HepG2 (cell line): ENCODE data around the gene BZW1. TPM values are rescaled to one million over a fixed set of nuclear protein-coding genes. Genes with fewer than 3 reads are reported as not detected.

ENCODE experiments used
- AHR ChIP-seq: IDR thresholded peaks from 2 replicates; pipeline ENCODE4 v1.6.1; 2018; ENCODE audit warnings: missing genetic modification reagents, missing compliant biosample characterization
- BCL6 ChIP-seq: IDR thresholded peaks from 2 replicates; pipeline ENCODE4 v1.6.1; 2016; ENCODE audit warnings: missing genetic modification reagents, missing compliant biosample characterization
- FOXM1 ChIP-seq: sonication (generic); formaldehyde crosslinking; IDR thresholded peaks from 2 replicates; pipeline ENCODE4 v1.5.0; 2020; ENCODE audit warnings: missing genetic modification reagents
- KDM4B ChIP-seq: sonication (generic); formaldehyde crosslinking; IDR thresholded peaks from 2 replicates; pipeline ENCODE4 v1.4.0; 2020; ENCODE audit warnings: missing genetic modification reagents
- MTA3 ChIP-seq: sonication (generic); formaldehyde crosslinking; IDR thresholded peaks from 2 replicates; pipeline ENCODE4 v1.4.0; 2020; ENCODE audit warnings: missing genetic modification reagents
- NFATC3 ChIP-seq: sonication (generic); formaldehyde crosslinking; IDR thresholded peaks from 2 replicates; pipeline ENCODE4 v1.5.1; 2020; ENCODE audit warnings: mild to moderate bottlenecking, missing genetic modification reagents
- POLR2AphosphoS2 ChIP-seq: IDR thresholded peaks from 2 replicates; pipeline ENCODE4 v1.6.1; 2011; ENCODE audit warnings: low read depth, low read length, improper control_type of control experiment
- SMAD9 ChIP-seq: sonication (generic); formaldehyde crosslinking; IDR thresholded peaks from 2 replicates; pipeline ENCODE4 v1.5.1; 2020; ENCODE audit warnings: mild to moderate bottlenecking, missing genetic modification reagents
- SP4 ChIP-seq: sonication (generic); formaldehyde crosslinking; IDR thresholded peaks from 2 replicates; pipeline ENCODE4 v1.8.1; 2023; ENCODE audit warnings: mild to moderate bottlenecking, missing genetic modification reagents
- ZNF264 ChIP-seq: sonication (generic); formaldehyde crosslinking; IDR thresholded peaks from 2 replicates; pipeline ENCODE4 v1.4.0; 2020; ENCODE audit warnings: missing genetic modification reagents
- polyA plus RNA-seq, 8 experiments: library from polyadenylated mRNA; depleted of rRNA in 3 of 8; stranded (reverse) in 7 of 8; unstranded in 1 of 8; fragments of >200 nt; fragmentation: Illumina TruSeq in 4 of 8; extraction: Trizol in 4 of 8; gene quantifications; 2 replicates each; pipeline versions ENCODE4 v1.2.1 to v1.2.3, GENCODE V29; 2011 to 2016; ENCODE audit warnings: low read depth in 4 of 8, missing spikeins in 1 of 8, mixed read lengths in 1 of 8; ENCODE audit not compliant: insufficient read depth in 1 of 8
- total RNA-seq, 5 experiments: library from RNA; depleted of rRNA; stranded (reverse); fragments of >200 nt; fragmentation: Illumina TruSeq; extraction: Trizol; gene quantifications; 2 replicates each; pipeline ENCODE4 v1.2.3, GENCODE V29; 2016; ENCODE audit warnings: low read depth in 1 of 5
- TF ChIP-seq, protein P1 (sequence below): IDR thresholded peaks from 2 replicates; pipeline ENCODE4 v1.6.1; 2016; ENCODE audit warnings: mild to moderate bottlenecking
- TF ChIP-seq, protein P2 (sequence below): sonication (generic); formaldehyde crosslinking; IDR thresholded peaks from 2 replicates; pipeline ENCODE4 v1.4.0; 2020; ENCODE audit warnings: missing genetic modification reagents
- TF ChIP-seq, protein P3 (sequence below): sonication (generic); formaldehyde crosslinking; IDR thresholded peaks from 2 replicates; pipeline ENCODE4 v1.9.0; 2021; ENCODE audit warnings: missing genetic modification reagents, mild to moderate bottlenecking, borderline replicate concordance
- TF ChIP-seq, protein P4 (sequence below): sonication (generic); formaldehyde crosslinking; IDR thresholded peaks from 2 replicates; pipeline ENCODE4 v1.4.0; 2020; ENCODE audit warnings: missing genetic modification reagents; ENCODE audit errors: not compliant biosample characterization
- TF ChIP-seq, protein P5 (sequence below): sonication (generic); formaldehyde crosslinking; IDR thresholded peaks from 2 replicates; pipeline ENCODE4 v1.9.0; 2021; ENCODE audit warnings: missing genetic modification reagents, mild to moderate bottlenecking, borderline replicate concordance
- TF ChIP-seq, protein P6 (sequence below): sonication (generic); formaldehyde crosslinking; conservative IDR thresholded peaks from 2 replicates; pipeline ENCODE4 v1.8.1; 2023; ENCODE audit warnings: missing genetic modification reagents
- TF ChIP-seq, protein P7 (sequence below): sonication (generic); formaldehyde crosslinking; IDR thresholded peaks from 2 replicates; pipeline ENCODE4 v1.4.0; 2020; ENCODE audit warnings: mild to moderate bottlenecking, missing genetic modification reagents

Gene BZW1
- total and polyA plus RNA-seq, 2 of the 13 experiments (the other 11 are each of a cell fraction or from before 2014, with no cell fraction given) = 106 to 384 TPM

DNA sequence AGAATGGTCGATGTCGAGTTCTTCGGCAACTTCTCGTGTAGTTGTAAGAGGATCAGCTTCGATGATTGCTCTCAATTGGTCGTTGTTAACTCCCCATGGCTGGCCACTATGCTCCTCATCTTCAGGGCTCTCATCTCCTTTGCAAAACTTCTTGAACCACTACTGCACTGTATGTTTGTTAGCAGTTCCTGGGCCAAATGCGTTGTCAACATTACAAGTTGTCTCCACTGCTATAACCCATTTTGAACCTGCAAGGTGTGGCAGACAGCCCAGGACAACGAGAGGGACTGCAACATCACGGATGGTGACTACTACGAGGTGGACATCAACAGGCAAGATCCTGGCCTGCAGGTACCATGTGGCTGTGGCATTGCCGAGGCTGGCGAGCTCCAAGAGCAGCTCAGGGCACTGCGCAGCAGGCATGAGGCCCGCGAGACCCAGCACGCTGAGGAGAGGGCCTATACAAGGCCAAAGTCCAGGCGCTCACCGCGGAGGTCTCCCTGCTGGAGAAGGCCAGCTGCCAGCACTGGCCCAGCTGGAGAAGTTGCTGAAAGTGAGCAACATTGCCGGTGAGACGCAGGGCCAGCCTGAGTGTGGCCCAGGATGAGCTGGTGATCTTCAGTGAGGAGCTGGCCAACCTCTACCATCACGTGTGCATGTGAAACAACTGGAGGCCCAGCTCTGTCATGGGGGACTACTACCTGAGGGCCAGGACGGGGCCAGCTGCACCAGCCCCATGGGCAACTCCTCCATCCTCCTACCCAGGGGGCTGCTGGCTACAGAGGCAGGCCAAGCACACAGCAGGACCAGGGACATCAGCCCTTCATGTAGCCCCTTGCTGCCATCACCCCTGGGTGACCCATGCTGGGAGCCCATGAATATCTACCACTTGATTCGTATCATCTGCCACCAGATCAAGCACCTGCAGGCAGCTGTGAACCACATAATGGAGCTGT, 32.6 kb downstream of the BZW1 start (continued):
- TF ChIP-seq BCL6 (CRISPR knock-in tag) = no peak
- TF ChIP-seq MTA3 (CRISPR knock-in tag) = no peak
- TF ChIP-seq AHR (CRISPR knock-in tag) = peak; percentile 29; the same call in 1 of the 2 replicates
- TF ChIP-seq, protein P1, sequence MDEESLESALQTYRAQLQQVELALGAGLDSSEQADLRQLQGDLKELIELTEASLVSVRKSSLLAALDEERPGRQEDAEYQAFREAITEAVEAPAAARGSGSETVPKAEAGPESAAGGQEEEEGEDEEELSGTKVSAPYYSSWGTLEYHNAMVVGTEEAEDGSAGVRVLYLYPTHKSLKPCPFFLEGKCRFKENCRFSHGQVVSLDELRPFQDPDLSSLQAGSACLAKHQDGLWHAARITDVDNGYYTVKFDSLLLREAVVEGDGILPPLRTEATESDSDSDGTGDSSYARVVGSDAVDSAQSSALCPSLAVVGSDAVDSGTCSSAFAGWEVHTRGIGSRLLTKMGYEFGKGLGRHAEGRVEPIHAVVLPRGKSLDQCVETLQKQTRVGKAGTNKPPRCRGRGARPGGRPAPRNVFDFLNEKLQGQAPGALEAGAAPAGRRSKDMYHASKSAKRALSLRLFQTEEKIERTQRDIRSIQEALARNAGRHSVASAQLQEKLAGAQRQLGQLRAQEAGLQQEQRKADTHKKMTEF (CRISPR knock-in tag) = peak; percentile 49; the same call in 1 of the 2 replicates
- TF ChIP-seq, protein P2, sequence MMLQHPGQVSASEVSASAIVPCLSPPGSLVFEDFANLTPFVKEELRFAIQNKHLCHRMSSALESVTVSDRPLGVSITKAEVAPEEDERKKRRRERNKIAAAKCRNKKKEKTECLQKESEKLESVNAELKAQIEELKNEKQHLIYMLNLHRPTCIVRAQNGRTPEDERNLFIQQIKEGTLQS (CRISPR knock-in tag) = peak; percentile 48; the same call in 1 of the 2 replicates
- TF ChIP-seq ZNF264 (CRISPR knock-in tag) = peak; percentile 80; the same call in 1 of the 2 replicates
- TF ChIP-seq NFATC3 (CRISPR knock-in tag) = no peak; the same call in 1 of the 2 replicates
- TF ChIP-seq, protein P3, sequence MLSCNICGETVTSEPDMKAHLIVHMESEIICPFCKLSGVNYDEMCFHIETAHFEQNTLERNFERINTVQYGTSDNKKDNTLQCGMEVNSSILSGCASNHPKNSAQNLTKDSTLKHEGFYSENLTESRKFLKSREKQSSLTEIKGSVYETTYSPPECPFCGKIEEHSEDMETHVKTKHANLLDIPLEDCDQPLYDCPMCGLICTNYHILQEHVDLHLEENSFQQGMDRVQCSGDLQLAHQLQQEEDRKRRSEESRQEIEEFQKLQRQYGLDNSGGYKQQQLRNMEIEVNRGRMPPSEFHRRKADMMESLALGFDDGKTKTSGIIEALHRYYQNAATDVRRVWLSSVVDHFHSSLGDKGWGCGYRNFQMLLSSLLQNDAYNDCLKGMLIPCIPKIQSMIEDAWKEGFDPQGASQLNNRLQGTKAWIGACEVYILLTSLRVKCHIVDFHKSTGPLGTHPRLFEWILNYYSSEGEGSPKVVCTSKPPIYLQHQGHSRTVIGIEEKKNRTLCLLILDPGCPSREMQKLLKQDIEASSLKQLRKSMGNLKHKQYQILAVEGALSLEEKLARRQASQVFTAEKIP (CRISPR knock-in tag) = no peak
- TF ChIP-seq FOXM1 (CRISPR knock-in tag) = no peak
- TF ChIP-seq, protein P4, sequence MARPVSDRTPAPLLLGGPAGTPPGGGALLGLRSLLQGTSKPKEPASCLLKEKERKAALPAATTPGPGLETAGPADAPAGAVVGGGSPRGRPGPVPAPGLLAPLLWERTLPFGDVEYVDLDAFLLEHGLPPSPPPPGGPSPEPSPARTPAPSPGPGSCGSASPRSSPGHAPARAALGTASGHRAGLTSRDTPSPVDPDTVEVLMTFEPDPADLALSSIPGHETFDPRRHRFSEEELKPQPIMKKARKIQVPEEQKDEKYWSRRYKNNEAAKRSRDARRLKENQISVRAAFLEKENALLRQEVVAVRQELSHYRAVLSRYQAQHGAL (CRISPR knock-in tag) = no peak
- peak; percentile 72; the same call in 1 of the 2 replicates for TF ChIP-seq SP4 (CRISPR knock-in tag)
- TF ChIP-seq, protein P5, sequence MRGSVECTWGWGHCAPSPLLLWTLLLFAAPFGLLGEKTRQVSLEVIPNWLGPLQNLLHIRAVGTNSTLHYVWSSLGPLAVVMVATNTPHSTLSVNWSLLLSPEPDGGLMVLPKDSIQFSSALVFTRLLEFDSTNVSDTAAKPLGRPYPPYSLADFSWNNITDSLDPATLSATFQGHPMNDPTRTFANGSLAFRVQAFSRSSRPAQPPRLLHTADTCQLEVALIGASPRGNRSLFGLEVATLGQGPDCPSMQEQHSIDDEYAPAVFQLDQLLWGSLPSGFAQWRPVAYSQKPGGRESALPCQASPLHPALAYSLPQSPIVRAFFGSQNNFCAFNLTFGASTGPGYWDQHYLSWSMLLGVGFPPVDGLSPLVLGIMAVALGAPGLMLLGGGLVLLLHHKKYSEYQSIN (CRISPR knock-in tag) = no peak
- TF ChIP-seq POLR2AphosphoS2 = no peak
- TF ChIP-seq, protein P6, sequence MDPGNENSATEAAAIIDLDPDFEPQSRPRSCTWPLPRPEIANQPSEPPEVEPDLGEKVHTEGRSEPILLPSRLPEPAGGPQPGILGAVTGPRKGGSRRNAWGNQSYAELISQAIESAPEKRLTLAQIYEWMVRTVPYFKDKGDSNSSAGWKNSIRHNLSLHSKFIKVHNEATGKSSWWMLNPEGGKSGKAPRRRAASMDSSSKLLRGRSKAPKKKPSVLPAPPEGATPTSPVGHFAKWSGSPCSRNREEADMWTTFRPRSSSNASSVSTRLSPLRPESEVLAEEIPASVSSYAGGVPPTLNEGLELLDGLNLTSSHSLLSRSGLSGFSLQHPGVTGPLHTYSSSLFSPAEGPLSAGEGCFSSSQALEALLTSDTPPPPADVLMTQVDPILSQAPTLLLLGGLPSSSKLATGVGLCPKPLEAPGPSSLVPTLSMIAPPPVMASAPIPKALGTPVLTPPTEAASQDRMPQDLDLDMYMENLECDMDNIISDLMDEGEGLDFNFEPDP = no peak
- TF ChIP-seq, protein P7, sequence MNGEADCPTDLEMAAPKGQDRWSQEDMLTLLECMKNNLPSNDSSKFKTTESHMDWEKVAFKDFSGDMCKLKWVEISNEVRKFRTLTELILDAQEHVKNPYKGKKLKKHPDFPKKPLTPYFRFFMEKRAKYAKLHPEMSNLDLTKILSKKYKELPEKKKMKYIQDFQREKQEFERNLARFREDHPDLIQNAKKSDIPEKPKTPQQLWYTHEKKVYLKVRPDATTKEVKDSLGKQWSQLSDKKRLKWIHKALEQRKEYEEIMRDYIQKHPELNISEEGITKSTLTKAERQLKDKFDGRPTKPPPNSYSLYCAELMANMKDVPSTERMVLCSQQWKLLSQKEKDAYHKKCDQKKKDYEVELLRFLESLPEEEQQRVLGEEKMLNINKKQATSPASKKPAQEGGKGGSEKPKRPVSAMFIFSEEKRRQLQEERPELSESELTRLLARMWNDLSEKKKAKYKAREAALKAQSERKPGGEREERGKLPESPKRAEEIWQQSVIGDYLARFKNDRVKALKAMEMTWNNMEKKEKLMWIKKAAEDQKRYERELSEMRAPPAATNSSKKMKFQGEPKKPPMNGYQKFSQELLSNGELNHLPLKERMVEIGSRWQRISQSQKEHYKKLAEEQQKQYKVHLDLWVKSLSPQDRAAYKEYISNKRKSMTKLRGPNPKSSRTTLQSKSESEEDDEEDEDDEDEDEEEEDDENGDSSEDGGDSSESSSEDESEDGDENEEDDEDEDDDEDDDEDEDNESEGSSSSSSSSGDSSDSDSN (CRISPR knock-in tag) = peak; percentile 80
- 0 out of 2 replicates have a peak, but pooled peaks have one; percentile 58 for TF ChIP-seq SMAD9
- no peak for TF ChIP-seq KDM4B (CRISPR knock-in tag)
